Middle frontal gyrus (tissue), 1 donor: ENCODE measurements around the gene SLC1A1.
"Not testable (repeated sequence)": the region's sequence is repeated elsewhere in the genome, so short reads cannot be mapped to it uniquely, and the experiment has no call there.

Source experiments
- DNase-seq: peaks from one replicate; pipeline ENCODE4 v3.0.0-alpha.2; 2015; ENCODE audit warnings: low spot score; ENCODE audit errors: extremely low spot score

The SLC1A1 gene

GRCh38 chr9:4576448-4576847 is 86.2 kb downstream of the SLC1A1 start:
- DNase-seq = no peak

- DNase-seq = peak; percentile 46
Measured at GRCh38 chr9:4579001-4579400, 88.7 kb downstream of the SLC1A1 start.

GRCh38 chr9:4581035-4581760 is 90.9 kb downstream of the SLC1A1 start:
- no peak for DNase-seq

GRCh38 chr9:4581861-4582565 is 91.7 kb downstream of the SLC1A1 start:
- no peak for DNase-seq

- no peak for DNase-seq
Measured at GRCh38 chr9:4583001-4583400, 92.7 kb downstream of the SLC1A1 start.

- DNase-seq = no peak
Measured at GRCh38 chr9:4584636-4585035, 94.4 kb downstream of the SLC1A1 start.

- DNase-seq = no peak
Measured at GRCh38 chr9:4585135-4585534, 94.9 kb downstream of the SLC1A1 start.

GRCh38 chr9:4588721-4589120 is 98.5 kb downstream of the SLC1A1 start:
- DNase-seq = no peak

GRCh38 chr9:4590430-4591122 is 100.3 kb downstream of the SLC1A1 start:
- DNase-seq = no peak

- DNase-seq = no peak
Measured at GRCh38 chr9:4591123-4591500, 100.8 kb downstream of the SLC1A1 start.

GRCh38 chr9:4592295-4592694 is 102.0 kb downstream of the SLC1A1 start:
- DNase-seq = no peak

GRCh38 chr9:4592886-4593285 is 102.6 kb downstream of the SLC1A1 start:
- no peak for DNase-seq

- no peak for DNase-seq
Measured at GRCh38 chr9:4594545-4594944, 104.3 kb downstream of the SLC1A1 start.

- no peak for DNase-seq
Measured at GRCh38 chr9:4594994-4595393, 104.7 kb downstream of the SLC1A1 start.

- DNase-seq = no peak
Measured at GRCh38 chr9:4596165-4596922, 106.1 kb downstream of the SLC1A1 start.

- DNase-seq = no peak
Measured at GRCh38 chr9:4600368-4600767, 110.1 kb downstream of the SLC1A1 start.

- DNase-seq = no peak
Measured at GRCh38 chr9:4603830-4604229, 113.6 kb downstream of the SLC1A1 start.

GRCh38 chr9:4604678-4605095 is 114.4 kb downstream of the SLC1A1 start:
- DNase-seq = peak; percentile 51

GRCh38 chr9:4606033-4606432 is 115.8 kb downstream of the SLC1A1 start:
- not testable (repeated sequence) for DNase-seq

GRCh38 chr9:4614627-4615026 is 124.4 kb downstream of the SLC1A1 start:
- no peak for DNase-seq

GRCh38 chr9:4615251-4615650 is 125.0 kb downstream of the SLC1A1 start:
- no peak for DNase-seq

GRCh38 chr9:4615778-4616177 is 125.5 kb downstream of the SLC1A1 start:
- no peak for DNase-seq
